GM12874 (cell line): ENCODE data around the gene NRSN2.

Experiments used
- CTCF ChIP-seq: IDR thresholded peaks from 2 replicates; pipeline ENCODE4 v1.5.1; 2011; ENCODE audit warnings: low read depth, mild to moderate bottlenecking, control low read depth, low read length, moderate library complexity; ENCODE audit not compliant: insufficient read depth

NRSN2 gene

GRCh38 chr20:353166-353565 lies 6.3 kb downstream of the NRSN2 start:
- no peak for TF ChIP-seq CTCF

DNA sequence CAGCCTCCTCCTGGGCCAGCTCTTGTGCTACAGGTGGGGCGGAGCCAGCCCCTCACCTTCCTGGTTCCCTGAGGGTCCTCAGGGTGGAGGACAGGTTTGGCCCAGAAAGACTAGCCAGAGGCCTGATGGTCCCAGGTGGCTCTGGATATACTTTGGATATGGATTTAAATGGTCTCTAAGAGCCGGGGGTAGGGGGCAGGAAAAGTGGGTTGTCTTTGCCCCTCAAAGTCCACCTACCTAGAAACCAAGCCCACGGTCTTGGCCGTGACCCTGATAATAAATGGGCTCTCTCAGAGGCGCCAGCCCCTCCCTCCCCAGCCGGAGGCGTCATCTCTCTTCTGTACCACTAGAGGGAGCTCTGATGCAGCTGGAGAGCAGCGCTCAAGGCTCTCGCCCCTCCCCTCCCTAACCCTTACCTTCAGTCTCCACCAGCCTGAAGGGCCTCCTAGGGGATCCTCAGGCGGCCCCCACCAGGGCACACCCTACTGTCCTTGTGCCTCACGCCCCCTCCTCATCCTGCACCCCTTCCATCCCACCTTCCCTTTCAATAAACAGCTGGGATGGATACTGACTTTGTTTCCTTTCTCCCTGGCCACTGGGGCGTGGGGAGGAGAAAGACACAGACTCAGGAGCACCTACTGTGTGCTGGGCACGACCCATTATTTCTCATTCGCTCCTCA lies 7.5 kb downstream of the NRSN2 start:
- TF ChIP-seq CTCF, result peak; percentile 93

DNA sequence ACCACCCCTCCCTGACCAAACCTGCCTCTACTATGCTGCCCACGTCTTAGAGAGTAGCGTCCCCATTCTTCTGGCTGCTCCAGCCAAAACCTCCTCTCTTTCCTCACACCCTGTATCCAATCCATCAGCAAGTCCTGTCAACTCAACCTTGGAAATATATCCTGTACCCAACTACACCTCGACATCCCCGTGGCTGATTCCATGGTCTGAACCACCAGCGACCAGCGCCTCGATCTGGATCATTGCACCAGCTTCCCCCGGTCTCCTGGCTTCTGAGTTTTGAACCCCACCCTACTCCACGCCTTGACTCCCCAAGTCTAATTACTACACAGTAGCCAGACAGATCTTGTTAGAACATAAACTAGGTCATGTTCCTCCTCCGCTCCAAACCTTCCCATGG lies 9.8 kb downstream of the NRSN2 start:
- no peak for TF ChIP-seq CTCF

DNA sequence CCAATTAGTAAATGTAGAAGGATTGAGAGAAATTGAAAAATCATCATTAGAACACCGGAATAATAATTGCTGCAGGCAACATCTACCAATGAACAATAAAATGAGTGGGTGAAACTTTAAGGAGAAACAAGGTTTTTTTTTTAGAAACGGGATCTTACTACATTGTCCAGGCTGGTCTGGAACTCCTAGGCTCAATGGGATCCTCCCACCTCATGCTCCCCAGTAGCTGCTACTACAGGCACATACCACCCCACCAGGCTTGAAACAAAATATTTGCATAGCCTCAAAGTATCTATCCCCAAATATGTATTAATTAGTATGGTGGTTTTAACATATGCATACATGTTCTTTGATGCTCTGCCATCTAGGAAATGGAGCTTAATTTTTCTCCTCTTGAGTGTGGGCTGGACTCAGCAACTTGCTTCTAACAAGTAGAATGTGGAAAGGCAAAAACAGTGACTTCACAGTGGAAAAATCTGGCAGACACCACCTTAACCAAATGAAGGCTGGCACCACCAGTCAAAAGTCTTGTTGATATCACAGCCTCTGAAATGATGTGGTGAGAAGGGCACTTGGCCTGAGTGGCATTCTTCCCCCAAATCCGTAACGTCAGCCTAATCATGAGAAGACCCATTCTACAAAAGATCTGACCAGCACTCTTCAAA lies 12.1 kb downstream of the NRSN2 start:
- TF ChIP-seq CTCF, result no peak

GRCh38 chr20:361561-361960 lies 14.7 kb downstream of the NRSN2 start:
- TF ChIP-seq CTCF, result no peak

DNA sequence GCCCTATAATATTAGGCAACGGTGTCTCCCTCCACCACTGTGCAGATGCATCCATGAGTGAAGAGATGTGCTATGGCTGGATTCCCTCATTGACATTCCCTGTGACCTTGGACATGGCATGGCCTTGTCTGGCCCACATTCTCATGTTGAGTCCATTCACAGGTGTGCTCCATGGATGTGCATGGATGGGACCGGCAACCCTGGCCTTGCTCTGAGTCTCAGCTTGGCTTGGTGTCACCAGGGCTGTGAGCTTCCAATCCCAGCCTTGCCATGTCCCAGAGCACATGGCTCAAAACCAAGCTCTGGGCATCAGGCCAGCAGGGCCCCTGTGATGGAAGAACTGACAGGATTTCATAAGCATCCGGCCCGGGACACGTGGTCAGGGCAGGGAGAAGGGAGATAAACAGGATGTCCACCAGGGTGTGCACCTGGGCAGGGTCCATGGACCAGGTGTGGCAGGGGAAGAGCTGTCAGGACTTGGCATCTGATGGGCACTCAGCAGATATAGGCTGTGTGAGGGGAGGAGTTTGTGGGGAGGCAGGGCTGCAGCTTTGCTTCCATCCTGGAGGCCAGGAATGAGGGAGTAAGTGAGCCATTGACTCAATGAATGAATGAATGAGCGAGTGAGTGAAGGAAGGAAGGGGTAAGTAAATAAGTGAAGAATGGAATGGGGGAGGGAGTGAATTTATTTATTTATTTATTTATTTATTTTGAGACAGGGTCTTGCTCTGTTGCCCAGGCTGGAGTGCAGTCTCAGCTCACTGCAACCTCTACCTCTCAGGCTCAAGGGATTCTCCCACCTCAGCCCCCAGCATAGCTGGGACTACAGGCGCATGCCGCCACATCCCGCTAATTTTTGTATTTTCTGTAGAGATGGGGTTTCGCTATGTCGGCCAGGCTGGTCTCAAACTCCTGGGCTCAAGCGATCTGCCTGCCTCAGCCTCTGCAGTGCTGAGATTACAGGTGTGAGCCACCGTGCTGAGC lies 15.7 kb downstream of the NRSN2 start:
- TF ChIP-seq CTCF, result peak; percentile 40
